LHCN-M2 (cell line): ENCODE measurements around the gene MCAT. TPM values are rescaled to one million over a fixed set of nuclear protein-coding genes. Genes with fewer than 3 reads are reported as not detected.
"Not testable (repeated sequence)": the region's sequence is repeated elsewhere in the genome, so short reads cannot be mapped to it uniquely, and the experiment has no call there.

Experiments
- DNase-seq: peaks from one replicate; pipeline ENCODE4 v3.0.0-alpha.2; 2012; ENCODE audit warnings: low read depth
- total RNA-seq: library from RNA; depleted of rRNA; stranded (reverse); fragments of >200 nt; gene quantifications from 2 replicates; pipeline ENCODE4 v1.2.3, GENCODE V29; 2014

MCAT gene
- total RNA-seq, 1 experiment from 2014 or later: 21.1 TPM

DNA sequence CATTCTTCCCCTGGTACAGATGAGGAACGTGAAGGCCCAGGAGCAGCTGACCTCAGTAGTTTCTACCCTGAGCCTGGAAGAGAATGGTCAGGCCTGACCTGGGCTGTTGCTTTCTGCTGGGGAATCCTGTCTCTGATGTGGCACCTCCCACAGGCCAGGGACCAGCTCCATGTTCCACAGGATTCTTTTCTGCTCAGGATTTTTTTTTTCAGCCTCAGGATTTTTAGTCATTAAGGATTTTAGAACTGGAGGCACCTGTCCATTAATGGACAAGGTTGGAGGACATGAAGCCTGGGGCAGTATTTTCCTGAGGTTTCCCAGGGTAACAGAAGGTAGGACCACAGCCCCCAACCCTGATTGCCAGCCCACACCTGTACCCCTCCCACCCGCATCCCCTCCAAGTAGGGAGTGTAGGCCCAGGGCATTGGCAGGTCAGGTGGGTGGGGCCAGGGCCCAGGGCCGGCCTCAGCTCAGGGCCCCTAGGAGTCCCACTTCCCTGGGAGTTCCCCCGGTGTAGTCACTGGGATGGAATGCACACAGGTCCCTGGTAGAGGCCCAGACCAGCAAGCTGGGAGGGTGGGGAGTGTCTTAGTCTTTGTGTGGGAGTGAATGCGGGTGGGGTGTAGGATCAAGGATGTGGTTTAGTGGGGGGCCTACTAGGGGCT lies 16.6 kb downstream of the MCAT start:
- peak; percentile 28 for DNase-seq

DNA sequence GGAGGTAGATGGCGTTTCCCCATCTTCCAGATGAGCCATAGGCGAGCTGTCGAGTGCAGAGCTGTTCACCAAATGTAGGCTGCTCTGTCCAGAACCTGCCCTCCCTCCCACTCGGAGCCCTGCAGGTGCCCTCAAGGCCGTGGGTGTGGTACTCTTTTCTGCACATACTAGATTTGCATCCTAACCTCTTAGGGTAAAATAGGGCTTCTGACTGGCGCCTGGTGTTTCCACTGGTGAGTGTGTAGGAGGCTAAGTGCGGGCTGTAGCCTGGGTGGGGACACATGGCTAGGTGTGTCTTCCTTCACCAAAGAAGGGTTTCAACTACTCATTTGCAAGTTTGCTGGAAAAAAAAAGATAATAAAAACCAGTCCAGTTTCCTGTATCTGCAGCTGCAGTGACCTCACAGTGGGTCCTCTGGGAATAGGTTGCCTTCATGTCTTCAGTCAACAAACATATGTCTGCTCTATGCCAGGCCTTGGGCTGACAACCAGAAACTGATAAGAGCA lies 24.2 kb downstream of the MCAT start:
- no peak for DNase-seq

DNA sequence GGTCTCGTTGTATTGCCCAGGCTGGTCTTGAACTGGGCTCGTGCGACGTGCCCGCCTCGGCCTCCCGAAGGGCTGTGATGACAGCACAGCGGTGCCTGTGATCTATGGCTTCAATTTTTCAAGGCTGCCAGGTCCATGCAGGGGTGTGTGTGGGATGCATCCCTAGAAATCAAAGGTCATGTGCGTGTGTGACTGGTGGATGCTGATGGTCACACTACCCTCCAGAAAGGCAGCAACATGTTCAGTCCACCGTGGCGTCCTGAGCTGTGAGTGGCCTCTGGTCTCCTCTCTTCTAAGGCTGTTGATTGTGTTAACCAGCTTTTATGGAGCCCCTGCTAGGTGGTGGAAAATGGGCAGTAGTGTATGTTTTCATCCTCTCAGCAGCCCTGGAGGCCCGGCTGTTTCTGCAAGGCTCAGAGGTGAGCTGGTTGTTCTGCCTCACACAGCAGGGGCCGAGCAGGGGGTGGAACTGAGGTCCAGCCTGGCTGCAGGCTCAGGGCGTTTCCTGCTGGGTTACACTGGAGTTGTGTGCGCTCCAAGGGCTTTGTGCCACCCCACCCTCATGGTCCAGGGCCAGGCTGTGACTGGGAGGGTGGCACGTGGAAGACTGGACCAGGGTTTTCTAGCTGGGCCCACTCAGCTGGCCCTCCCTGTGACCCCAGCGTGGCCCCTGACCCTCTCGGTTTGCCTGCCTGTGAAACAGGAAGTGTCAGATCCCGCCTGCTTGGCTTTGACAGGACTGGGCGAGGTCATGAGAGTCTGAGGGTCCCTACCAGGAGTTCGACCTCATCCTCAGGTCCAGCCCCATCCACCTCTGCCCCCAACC lies 25.0 kb downstream of the MCAT start:
- DNase-seq: no peak

DNA sequence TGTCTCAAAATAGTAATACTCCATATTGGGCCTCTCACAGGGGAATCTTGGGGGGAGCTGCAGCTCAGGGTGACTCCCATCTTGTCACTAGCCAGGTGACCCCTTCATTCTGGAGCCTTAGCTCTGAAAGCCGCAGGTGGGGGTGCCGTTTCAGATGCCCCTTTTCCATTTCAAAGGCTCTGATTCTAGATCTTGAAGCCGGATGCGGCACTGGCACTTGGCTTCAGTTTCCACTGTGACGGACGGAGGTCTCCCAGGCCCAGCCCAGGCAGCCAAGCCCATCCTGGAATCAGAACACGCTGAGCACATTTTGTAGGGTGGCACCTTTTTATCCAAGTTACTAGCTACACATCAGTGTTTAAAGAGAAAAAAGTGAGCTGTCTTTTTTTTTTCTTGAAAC lies 26.3 kb downstream of the MCAT start:
- DNase-seq: no peak

DNA sequence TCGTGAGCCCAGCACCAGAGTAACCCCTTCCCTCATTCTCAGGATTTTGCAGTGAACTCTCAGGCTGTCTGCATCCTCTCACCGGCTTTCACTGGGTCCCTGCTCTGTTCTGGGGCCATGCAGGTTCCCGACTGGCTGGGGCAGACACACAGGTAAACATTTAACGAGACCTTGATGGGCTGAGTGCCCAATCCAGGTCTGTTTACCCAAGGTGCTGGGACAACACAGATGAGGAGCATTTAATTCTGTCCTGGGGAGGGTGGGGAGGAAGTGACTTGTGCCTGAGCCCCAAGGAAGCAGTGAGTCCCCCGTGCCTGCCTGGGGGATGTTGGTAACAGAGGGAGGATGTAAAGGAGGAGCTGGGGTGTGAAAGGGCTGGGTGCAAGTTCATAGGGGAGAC lies 28.2 kb downstream of the MCAT start:
- DNase-seq: no peak

DNA sequence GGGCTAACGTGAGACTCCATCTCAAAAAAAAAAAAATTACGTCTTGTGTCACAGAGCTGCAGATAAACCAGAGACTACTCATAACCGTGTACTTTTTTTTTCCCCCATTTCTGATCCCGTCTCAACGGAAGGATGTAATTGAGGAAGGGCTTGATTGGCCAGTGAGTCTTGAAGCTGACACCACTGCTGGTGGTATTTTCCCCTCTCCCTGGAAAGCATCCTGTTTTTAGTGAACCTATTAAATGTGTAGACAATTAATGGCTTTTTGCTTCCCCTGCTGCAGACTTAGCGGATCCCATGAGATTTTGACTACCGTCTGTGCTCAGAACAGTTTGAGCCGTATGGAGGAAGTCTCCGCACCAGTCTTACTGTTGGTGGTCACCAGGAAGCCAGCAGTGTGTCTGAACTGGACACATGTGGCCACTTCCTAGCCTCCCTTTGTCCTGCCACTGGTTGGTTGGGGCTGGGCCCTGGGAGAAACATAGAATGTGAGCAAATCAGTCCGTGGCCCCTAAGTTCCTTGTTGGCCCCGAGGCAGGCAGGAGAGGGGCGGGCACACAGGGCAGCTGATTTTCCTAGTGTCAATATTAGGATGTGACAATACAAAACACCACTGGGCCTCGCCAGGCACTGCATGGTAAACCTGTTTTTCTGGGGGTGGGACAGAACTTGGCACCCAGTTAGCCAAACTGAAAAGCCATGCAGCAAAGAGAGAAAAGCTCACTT lies 29.5 kb downstream of the MCAT start:
- no peak for DNase-seq

DNA sequence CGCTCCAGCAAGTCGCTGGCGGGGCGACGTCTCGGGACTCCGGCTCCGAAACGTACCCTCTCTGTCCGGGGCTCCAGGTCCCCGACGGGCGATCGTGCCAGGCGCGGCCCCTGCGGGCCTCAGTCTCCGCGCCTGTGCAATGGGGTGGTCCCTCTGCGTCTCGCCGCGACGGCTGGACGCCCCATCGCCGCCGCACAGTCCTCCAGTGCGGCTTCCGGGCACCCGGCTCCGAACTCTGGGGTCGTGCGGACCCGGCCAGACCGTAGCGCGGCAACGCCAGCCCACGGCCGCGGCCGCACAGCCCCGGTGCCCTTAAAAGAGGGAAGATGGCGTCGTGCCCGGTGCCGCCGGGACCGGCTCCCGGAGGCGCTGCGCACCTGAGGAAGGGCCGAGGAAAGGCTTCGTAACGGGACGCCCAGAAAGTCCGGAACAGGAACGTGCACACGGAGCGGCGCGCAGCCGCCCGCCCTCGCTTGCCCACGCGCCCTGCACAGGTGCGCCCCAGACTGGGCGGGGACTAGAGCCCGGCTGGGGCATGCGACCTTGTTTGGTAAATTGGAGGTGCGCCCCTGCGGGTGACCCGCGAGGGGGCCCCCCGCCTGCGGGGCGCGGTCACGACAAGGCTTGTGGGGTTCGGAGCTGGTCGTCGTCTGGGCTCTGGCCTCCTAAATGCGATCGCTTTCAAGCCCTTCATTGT lies 32.1 kb downstream of the MCAT start:
- no peak for DNase-seq

DNA sequence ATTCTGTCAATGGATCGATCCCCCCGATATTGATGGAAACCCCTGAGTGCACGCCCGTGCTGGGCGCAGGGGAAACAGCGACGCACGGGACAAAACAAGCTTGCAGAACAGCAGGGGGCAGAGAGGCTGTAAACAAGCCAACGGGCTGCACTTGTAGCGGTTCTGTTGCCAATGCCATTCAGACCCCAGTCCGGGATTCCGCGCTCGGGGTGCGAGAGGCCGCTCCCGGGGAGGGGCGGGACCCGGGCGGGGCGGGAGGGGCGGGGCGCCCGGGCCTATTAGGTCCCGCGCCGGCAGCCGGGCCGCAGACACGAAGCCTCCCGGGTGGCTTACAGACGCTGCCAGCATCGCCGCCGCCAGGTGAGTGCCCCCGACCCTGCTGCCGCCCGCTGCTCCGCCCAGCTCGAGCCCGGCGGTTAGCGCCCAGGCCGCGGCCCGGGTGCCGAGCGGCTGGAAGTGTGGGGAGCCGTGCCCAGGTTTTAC lies 32.7 kb downstream of the MCAT start, which contains the start of gene BIK:
Gene BIK, plus strand, starts transcription at position 307 of the 483 bp plus-strand sequence. CDS start 13,273 bp downstream, outside the sequence.
- DNase-seq: peak; percentile 21

DNA sequence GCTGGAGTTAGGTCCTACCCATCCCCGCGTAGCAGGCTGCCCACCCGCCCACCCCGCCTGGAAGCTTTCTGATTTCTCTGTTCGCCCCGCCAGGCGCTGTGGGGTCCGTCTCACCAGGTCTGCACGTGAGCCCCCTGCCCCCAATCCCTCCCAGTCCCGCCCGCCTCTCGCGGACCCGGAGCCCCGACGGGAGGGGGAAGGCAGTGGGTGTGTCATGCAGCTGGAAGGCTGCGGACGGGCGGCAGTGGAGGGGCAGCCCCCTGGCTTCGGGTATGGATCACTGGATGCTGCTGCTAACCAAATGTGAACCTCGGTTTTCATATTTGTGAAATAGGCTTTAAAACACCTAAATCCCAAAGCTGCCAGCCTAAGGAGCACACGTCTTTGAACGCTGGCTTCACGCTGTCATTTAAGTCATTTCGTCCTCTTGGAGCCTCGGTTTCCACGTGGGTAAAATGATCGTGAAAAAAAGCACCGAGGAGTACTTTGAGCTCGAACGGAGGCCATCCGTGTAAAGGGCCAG lies 33.2 kb downstream of the MCAT start:
- DNase-seq: no peak

DNA sequence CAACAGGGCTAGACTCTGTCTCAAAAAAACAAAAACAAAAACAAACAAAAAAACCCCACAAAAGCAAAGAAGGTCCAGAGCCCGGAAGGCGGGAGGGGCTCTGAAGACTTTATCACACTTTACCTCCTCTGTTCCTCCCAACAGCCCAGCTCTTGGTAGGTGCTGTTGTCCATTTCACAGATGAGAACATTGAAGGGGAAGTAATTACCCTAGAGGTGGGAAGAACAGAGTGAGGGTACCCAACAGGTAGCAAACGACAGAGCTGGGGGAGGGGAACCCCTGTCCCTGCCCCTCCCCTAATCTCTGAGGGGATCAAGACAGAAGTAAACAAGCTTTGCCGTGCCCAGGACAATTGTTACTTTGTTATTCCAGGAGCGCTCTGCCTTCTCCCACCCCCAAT lies 33.7 kb downstream of the MCAT start:
- no peak for DNase-seq

DNA sequence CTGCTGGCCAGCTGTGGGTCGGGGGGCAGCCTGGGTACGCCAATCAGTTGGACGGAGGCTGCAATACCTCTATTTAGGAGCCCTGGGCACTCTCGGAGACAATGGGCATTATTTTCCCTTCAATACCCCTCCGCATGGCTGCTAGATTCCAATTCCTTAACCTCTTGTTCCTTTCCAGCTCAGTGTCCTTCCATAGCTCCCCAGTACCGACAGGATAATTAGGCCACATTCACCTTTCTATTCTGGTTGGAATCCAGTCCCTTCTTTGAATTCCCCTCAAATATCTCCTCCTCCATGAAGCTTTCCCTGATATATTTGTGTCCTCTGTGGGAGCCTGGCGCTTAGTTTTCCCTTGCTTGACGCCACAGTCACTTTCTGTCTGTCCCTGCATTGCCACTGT lies 36.9 kb downstream of the MCAT start:
- DNase-seq: no peak

DNA sequence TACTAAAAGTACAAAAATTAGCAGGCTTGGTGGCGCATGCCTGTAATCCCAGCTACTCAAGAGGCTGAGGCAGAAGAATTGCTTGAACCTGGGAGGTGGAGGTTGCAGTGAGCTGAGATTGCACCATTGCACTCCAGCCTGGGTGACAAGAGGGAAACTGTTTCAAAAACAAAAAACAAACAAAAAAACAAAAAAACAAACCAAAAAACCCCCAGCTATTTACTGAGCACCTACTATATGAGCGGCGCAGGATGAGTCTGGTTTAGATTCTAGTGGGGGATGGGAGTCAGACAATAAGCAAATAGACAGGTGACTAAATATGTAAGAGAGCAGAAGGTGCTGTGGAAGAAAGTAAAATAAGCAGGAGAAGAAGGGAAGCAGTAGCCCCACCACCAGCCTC lies 38.2 kb downstream of the MCAT start:
- DNase-seq: not testable (repeated sequence)

DNA sequence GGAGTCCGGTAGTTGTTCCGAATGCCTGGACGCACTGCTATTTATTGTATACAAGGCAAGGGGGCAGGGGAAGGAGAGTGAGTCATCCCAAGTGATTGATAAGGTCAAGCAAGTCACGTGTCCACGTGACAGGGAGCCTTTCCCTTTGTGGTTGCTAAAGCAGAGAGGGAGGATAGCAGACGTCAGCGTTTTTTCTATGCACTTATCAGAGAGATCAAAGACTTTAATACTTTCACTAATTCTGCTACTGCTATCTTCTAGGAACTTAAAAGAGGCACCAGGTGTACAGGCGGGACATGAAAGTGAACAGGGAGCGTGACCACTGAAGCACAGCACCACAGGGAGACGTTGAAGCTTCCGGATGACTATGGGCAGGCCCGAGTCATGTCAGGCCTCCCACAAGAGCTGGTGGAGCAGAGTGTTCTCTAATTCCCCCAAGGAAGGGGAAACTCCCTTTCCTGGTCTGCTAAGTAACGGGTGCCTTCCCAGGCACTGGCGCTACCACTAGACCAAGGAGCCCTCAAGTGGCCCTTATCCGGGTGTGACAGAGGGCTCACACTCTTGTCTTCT lies 39.1 kb downstream of the MCAT start:
- not testable (repeated sequence) for DNase-seq

DNA sequence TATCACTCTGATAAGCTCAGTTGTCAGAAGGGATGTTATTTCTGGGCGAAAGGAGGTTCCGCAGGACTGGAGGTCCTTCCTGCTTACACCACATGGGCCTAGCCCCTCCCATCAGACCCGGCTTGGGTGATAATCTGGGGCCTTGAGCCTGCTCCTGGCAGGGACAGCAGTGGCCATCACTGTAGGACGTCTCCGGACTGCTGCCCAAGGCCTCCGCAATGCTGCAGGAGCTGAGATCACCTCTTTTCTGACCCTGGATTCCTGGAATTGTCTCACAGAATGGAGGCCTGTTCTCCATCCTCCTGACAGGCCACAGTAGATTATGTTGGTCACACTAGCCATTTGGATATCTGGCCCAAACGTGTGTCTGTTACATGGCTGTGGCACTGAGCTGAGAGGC lies 41.9 kb downstream of the MCAT start:
- no peak for DNase-seq

DNA sequence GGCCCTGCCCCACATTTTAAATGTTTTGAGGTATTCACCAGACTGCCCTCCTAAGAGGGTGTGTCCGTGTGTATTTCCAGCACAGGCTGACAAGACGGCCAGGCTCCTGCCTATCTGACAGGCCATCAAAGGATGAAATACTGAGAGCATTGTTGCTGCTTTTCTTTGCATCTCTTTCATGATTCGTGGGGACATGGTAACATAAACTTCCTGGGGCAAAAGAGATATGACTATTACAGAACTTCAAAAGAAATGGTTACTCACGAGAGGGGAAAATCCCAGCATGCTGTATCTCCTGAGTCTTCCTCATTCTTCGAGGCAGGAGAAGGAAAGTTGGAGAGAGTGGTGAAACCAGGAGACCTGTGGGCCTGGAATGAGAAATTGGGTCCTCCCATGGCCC lies 43.0 kb downstream of the MCAT start:
- DNase-seq: no peak

DNA sequence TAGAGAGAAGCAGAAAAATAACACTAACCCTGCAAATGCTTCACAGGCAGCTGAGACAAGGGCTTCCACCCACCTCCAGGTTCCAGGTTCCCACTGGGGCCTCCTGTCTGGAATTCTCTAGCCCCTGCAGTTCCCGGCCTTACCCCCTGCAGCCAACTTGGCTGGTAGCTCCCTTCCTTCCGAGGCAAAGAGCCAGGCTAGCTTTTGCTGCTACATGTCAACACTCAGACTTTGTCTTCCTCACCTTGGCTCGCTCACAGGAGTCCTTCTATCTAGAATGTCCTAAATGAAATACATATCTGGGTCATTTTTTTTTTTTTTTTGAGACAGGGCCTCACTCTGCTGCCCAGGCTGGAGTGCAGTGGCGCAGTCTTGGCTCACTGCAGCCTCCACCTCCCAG lies 44.1 kb downstream of the MCAT start:
- no peak for DNase-seq

DNA sequence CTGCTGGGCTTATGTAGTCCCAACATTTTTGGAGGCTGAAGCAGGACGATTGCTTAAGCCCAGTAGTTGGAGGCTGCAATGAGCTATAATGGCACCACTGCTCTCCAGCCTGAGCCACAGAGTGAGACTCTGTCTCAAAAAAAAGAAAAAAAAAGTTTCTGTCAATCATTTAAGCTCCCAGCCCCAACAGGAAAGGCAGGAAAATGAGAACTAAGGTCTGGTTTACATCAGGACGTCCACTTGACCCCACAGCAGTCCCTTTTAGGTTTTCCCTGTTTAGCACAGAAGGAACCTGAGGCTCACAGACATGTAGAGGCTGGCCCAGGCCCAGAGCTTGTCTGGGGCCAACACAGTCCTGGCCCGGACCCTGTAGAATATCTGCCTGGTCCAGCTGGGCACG lies 44.8 kb downstream of the MCAT start:
- DNase-seq: no peak

DNA sequence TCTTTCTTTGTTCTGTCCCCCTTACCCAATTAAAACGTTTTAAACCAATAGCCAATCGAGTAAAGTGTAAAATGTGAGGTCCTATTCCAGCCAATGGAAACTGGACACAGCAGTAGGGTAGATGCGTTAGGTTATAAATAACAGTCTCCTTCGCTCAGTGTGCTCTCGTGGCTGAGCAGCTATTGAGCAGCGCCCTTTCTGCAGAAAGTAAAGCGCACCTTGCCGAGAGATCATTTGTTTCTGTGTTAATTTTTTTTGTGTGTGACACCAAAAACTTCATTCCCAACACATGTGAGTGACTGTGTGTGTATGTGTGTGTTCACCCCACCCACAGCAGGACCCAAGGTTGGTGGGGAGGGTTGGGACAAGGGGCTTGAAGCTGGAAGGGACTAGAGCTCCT lies 46.8 kb downstream of the MCAT start:
- no peak for DNase-seq

DNA sequence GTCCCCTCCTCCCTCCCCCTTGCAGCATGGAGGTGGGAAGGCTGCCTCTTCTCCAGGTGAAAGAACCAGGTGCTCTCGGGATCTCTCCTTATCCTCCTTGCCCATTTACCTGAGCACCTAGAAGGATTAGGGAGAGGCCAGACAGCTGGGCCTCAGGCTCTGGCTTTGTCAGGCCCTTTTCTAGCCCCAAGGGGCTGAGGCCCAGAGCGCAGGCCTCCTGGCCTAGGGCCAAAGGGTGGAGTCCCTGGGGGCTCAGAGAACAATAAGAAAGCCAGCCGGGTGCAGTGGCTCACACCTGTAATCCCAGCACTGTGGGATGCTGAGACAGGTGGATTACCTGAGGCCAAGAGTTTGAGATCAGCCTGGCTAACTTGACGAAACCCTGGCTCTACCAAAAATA lies 48.6 kb downstream of the MCAT start:
- no peak for DNase-seq

DNA sequence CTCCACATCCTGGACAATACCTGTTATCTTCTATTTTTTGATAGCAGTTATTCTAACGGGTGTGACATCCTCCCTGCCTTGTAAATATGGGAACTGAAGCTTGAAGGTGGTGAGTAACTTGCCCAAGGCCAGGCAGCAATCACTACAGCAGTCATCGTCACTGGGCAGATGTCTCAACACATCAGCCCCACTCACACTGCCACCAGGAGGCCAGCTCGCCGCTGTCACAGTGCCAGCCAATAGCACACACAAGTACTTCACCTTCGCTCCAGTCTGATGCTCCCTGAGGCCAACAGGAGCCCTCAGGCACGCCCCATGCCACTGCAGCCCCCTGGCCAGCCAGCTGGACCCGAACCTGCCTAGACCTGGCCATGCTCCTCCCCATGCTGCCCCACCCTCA lies 49.1 kb downstream of the MCAT start:
- peak; percentile 13 for DNase-seq

DNA sequence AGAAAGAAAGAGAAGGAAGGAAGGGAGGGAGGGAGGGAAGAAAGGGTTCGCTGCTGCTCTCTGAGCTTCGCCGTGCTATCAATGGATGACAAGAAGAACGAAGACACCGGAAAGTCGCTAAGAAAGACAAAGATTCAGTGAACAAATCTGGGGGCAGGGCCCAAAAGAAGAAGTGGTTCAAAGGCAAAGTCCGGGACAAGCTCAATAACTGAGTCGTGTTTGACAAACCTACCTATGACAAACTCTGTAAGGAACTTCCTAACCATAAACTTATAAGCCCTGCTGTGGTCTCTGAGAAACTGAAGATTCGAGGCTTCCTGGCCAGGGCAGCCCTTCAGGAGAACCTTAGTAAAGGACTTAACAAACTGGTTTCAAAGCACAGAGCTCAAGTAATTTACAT lies 51.1 kb downstream of the MCAT start:
- DNase-seq: no peak
